Heart left ventricle (tissue), 16 donors: Measurements from ENCODE around the gene BLOC1S6. TPM values are rescaled to one million over a fixed set of nuclear protein-coding genes. Genes with fewer than 3 reads are reported as not detected.

Experiments used
- ATAC-seq, 4 donors: fragments of 200-7000 bp; cut with Tn5 transposase; one replicate each; pipeline ENCODE4 v1.9.1; 2020 to 2022; ENCODE audit warnings: moderate library complexity in 4 of 4, mild to moderate bottlenecking in 3 of 4, moderate number of reproducible peaks in 1 of 4
- DNase-seq, 5 donors: peaks; one replicate each; pipeline ENCODE4 v3.0.0-alpha.2; 2020
- H3K27ac ChIP-seq, 12 donors: fragments of 200-600 bp; sonication (generic) in 4 of 12; one replicate each; pipeline versions ENCODE4 v1.5.0 to v1.8.0; 2016 to 2022; ENCODE audit warnings: mild to moderate bottlenecking in 2 of 12
- H3K27me3 ChIP-seq, 9 donors: fragments of 200-600 bp; sonication (generic) in 2 of 9; one replicate each; pipeline versions ENCODE4 v1.5.1 to v1.8.0; 2016 to 2022; ENCODE audit warnings: mild to moderate bottlenecking in 3 of 9
- H3K36me3 ChIP-seq, 9 donors: fragments of 200-600 bp; sonication (generic) in 2 of 9; one replicate each; pipeline versions ENCODE4 v1.5.0 to v1.8.0; 2018 to 2022; ENCODE audit warnings: mild to moderate bottlenecking in 2 of 9
- H3K4me1 ChIP-seq, 12 donors: fragments of 200-600 bp; sonication (generic) in 4 of 12; one replicate each; pipeline versions ENCODE4 v1.5.0 to v1.8.0; 2016 to 2022; ENCODE audit warnings: mild to moderate bottlenecking in 3 of 12
- H3K4me3 ChIP-seq, 12 donors: fragments of 200-600 bp; sonication (generic) in 4 of 12; one replicate each; pipeline versions ENCODE4 v1.5.0 to v1.8.0; 2017 to 2022; ENCODE audit warnings: mild to moderate bottlenecking in 9 of 12, moderate library complexity in 4 of 12
- H3K9me3 ChIP-seq, 12 donors: fragments of 200-600 bp; sonication (generic) in 4 of 12; one replicate each; pipeline versions ENCODE4 v1.5.0 to v1.8.0; 2016 to 2022; ENCODE audit warnings: mild to moderate bottlenecking in 1 of 12
- POLR2A ChIP-seq, 2 donors: fragments of 450-650 bp; IDR thresholded peaks; one replicate each; pipeline ENCODE4 v1.6.1; 2017; ENCODE audit warnings: antibody characterized with exemption in 2 of 2, mild to moderate bottlenecking in 2 of 2, moderate library complexity in 2 of 2
- WGBS, 4 donors: extraction: QIAGEN DNeasy Blood & Tissue Kit in 2 of 4; methylation state at CpG; one replicate each; pipeline versions ENCODE4 v1.1.5 to v1.1.7; 2013 to 2018; 5-methylcytosine and 5-hydroxymethylcytosine counted together
- intact Hi-C, 10 donors: fragments of 100-400 bp; cut with DNase I; formaldehyde crosslinking; loops; one replicate each; pipeline versions ENCODE4 v1.11.1 to v1.14.2; 2022
- polyA plus RNA-seq, 2 donors: library from polyadenylated mRNA; stranded (reverse); fragments of 200-250 nt; gene quantifications; one replicate each; pipeline ENCODE4 v1.2.3, GENCODE V29; 2013
- total RNA-seq, 9 donors: library from RNA; depleted of rRNA in 2 of 9; stranded (reverse); fragments of >200 nt in 2 of 9; fragmentation: NEBNext Ultra II Directional in 3 of 9; extraction: Animal tissue kit (Norgen Biotek cat#: 25700) in 3 of 9; gene quantifications; one replicate each; pipeline versions ENCODE4 v1.1.0 to v1.2.4, GENCODE V29; 2016 to 2023
- TF ChIP-seq, protein P1 (sequence below), 12 donors: fragments of 200-600 bp; sonication (generic) in 4 of 12; IDR thresholded peaks; one replicate each; pipeline versions ENCODE4 v1.5.0 to v1.8.0; 2018 to 2022; ENCODE audit warnings: antibody characterized with exemption in 12 of 12, mild to moderate bottlenecking in 5 of 12
- donor health status: ischemic (EF 13 %, LVEDD 7.1; RV severe dilation, severe dysfunction).
- donor health status: healthy with polysubstance abuse.
- donor health status: DM: no; HTN: yes; CAD: no.
- donor health status: DM: no; HTN: no; CAD: no.
- donor health status: ischemic (EF 25% LVEDD 6.9; RV normal size, moderate dysfunction).
- donor health status: ischemic (EF 25% LVEDD 5.7; RV mildly dilated, moderate dysfunction).
- donor health status: healthy.
- donor health status: DM: yes; HTN: yes; CAD: no.
- donor health status: ischemic (EF 35%, LVEDD 5.7; RV mildly dilated, moderate dysfunction).
- donor health status: nonischemic (EF 11% LVEDD 7.7; RV severe dilation, severe dysfunction).
- donor health status: DM: yes; HTN: yes; CAD: no.
- donor health status: PGD.
- donor health status: ischemic (EF 29% LVEDD 5.4; RV normal size, mild dysfunction).
- donor health status: nonischemic (EF 23%, LVEDD 6.1; RV moderate dilation, normal function).

Gene BLOC1S6
- total and polyA plus RNA-seq, 11 donors: 9.4 to 38.9 (median 26.6) TPM

DNA sequence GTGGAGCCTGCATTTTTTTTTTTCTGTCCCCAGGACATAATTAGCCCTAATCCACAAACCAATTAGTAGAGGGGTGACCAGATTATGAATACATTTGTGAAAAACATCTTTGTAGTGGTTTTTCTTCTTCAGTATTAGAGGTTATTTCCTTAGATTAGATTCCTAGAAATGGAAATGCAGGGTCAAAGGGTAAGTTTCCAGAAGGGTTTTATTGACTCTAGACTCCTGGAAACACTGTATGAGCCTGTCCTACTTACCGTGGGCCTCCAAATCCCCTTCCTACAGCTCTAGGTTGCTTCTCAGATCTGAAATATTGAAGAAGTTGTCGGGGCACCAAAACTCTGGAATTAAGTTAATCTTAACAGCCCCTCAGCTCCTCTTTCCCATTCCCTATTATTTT is 70.1 kb downstream of the BLOC1S6 start:
- DNase-seq (no peak), ATAC-seq (no peak)
- Histone ChIP-seq H3K4me3 (no peak overlapping the region), H3K36me3 (peaks cover 0 to 30% (median 8%) of the 10 kb centered on the region in 9 donors), H3K9me3 (no peaks in the 10 kb centered on the region), H3K27ac (peak overlapping the region in 1 of 12 donors; percentile 52), H3K27me3 (no peaks in the 10 kb centered on the region), H3K4me1 (peaks cover 0 to 58% (median 14%) of the 10 kb centered on the region in 12 donors)
- intact Hi-C loops: no loop called here
- 86 to 95% (median 89%) methylated on average over 2 of the region's 2 CpGs for WGBS, 4 donors
- TF ChIP-seq, protein P1, sequence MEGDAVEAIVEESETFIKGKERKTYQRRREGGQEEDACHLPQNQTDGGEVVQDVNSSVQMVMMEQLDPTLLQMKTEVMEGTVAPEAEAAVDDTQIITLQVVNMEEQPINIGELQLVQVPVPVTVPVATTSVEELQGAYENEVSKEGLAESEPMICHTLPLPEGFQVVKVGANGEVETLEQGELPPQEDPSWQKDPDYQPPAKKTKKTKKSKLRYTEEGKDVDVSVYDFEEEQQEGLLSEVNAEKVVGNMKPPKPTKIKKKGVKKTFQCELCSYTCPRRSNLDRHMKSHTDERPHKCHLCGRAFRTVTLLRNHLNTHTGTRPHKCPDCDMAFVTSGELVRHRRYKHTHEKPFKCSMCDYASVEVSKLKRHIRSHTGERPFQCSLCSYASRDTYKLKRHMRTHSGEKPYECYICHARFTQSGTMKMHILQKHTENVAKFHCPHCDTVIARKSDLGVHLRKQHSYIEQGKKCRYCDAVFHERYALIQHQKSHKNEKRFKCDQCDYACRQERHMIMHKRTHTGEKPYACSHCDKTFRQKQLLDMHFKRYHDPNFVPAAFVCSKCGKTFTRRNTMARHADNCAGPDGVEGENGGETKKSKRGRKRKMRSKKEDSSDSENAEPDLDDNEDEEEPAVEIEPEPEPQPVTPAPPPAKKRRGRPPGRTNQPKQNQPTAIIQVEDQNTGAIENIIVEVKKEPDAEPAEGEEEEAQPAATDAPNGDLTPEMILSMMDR (IDR thresholded peaks at IDR 0.05): no peak
- TF ChIP-seq POLR2A (IDR thresholded peaks at IDR 0.05): no peak

DNA sequence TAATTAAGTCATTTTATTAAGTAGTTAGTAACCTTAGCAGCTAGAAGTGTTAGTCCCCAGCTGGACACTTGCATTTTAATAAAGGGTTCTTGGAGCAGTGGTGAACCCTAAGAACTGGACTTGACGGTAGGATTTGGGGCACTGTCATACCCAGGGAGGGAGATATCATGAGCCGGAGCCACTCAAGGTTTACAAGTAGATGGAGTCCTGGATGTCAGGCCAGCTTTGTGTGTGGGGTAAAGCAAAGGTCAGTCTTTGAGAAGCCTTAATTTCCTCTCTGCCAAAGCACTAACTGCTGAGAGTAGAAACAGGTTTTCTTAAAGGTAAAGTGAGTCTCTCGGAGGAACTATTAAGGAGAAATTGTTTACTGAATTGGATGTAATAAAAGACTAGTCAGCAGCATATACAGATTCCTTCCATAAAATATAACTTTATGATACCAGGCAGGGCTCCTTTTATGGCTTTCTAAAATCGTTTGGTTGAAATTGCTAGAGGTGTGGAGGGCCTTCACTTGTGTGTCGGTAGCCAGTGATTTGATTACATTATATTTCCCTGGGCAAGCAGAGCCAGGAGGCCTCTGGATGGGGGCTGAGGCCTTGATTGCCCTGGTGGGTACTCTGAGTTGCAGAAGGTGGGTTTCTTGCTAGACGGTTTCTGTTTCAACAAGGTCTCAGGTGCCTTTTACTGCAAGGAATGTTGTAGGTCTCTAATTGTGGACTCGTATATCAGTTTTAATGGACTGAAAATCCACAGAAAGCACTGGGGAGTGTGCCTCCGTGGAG is 70.8 kb downstream of the BLOC1S6 start:
- H3K4me3 ChIP-seq: no peak overlapping the region
- H3K36me3 ChIP-seq: peaks cover 0 to 37% (median 15%) of the 10 kb centered on the region in 9 donors
- no peaks in the 10 kb centered on the region for H3K9me3 ChIP-seq
- no peak for TF ChIP-seq POLR2A (IDR thresholded peaks at IDR 0.05)
- TF ChIP-seq, protein P1 (IDR thresholded peaks at IDR 0.05): no peak
- H3K4me1 ChIP-seq: peaks cover 0 to 54% (median 14%) of the 10 kb centered on the region in 12 donors
- intact Hi-C loops: no loop called here
- peak overlapping the region in 1 of 12 donors; percentile 52 for H3K27ac ChIP-seq
- DNase-seq (no peak), ATAC-seq (peak in 1 of 4 donors; percentile 14)
- no peaks in the 10 kb centered on the region for H3K27me3 ChIP-seq
- 71 to 91% (median 77%) methylated on average over 8 of the region's 8 CpGs for WGBS, 4 donors

Other genes starting within 250 kb of the BLOC1S6 start
- 100 to 1,000 TPM in 1 of 9 donors, 10 to 100 TPM in 8; 12.9 to 121 (median 29.7) TPM for gene GATM, start 208.8 kb upstream of the BLOC1S6 start, total RNA-seq
- 1 to 10 TPM; 8.3 to 9.1 TPM for gene GATM, start 208.8 kb upstream of the BLOC1S6 start, polyA plus RNA-seq
- gene SLC30A4, start 64.6 kb upstream of the BLOC1S6 start, total RNA-seq: 1 to 10 TPM; 2.5 to 4.7 (median 3.4) TPM
- gene SLC30A4, start 64.6 kb upstream of the BLOC1S6 start, polyA plus RNA-seq: 1 to 10 TPM; 1.9 to 2.4 TPM
- 10 to 100 TPM; 14.8 to 60.9 (median 18.5) TPM for gene SQOR, start 47.6 kb downstream of the BLOC1S6 start, total RNA-seq
- 10 to 100 TPM in 1 of 2 donors, 1 to 10 TPM in 1; 9.5 to 13.5 TPM for gene SQOR, start 47.6 kb downstream of the BLOC1S6 start, polyA plus RNA-seq